ENCODE results near the gene EMP2. TPM values are rescaled to one million over a fixed set of nuclear protein-coding genes. Genes with fewer than 3 reads are reported as not detected.
"Not testable (repeated sequence)": the region's sequence is repeated elsewhere in the genome, so short reads cannot be mapped to it uniquely, and the experiment has no call there.

Gene EMP2
- total RNA-seq, 1 donor from 2014 or later = 53.0 TPM

- no peak for DNase-seq (ENCODE audit: low read depth)
Measured at GRCh38 chr16:10552998-10553491, 27.4 kb downstream of the EMP2 start.

GRCh38 chr16:10552281-10552680 is 28.1 kb downstream of the EMP2 start:
- no peak for DNase-seq (ENCODE audit: low read depth)

GRCh38 chr16:10551881-10552280 is 28.5 kb downstream of the EMP2 start:
- DNase-seq (ENCODE audit: low read depth) = no peak

- DNase-seq (ENCODE audit: low read depth) = no peak
Measured at GRCh38 chr16:10548404-10548803, 32.0 kb downstream of the EMP2 start.

- DNase-seq (ENCODE audit: low read depth) = no peak
Measured at GRCh38 chr16:10547708-10548107, 32.7 kb downstream of the EMP2 start.

- DNase-seq (ENCODE audit: low read depth) = no peak
Measured at GRCh38 chr16:10543231-10543977, 37.0 kb downstream of the EMP2 start.

- peak; percentile 76 for DNase-seq (ENCODE audit: low read depth)
Measured at GRCh38 chr16:10541366-10541765, 39.0 kb downstream of the EMP2 start.

GRCh38 chr16:10539793-10540192 is 40.6 kb downstream of the EMP2 start:
- no peak for DNase-seq (ENCODE audit: low read depth)

GRCh38 chr16:10539236-10539635 is 41.2 kb downstream of the EMP2 start:
- peak; percentile 87 for DNase-seq (ENCODE audit: low read depth)

- no peak for DNase-seq (ENCODE audit: low read depth)
Measured at GRCh38 chr16:10538583-10538982, 41.8 kb downstream of the EMP2 start.

GRCh38 chr16:10537946-10538345 is 42.5 kb downstream of the EMP2 start:
- no peak for DNase-seq (ENCODE audit: low read depth)

GRCh38 chr16:10536814-10537389 is 43.5 kb downstream of the EMP2 start:
- no peak for DNase-seq (ENCODE audit: low read depth)

GRCh38 chr16:10536328-10536727 is 44.1 kb downstream of the EMP2 start:
- DNase-seq (ENCODE audit: low read depth) = not testable (repeated sequence)

GRCh38 chr16:10535461-10535860 is 44.9 kb downstream of the EMP2 start:
- DNase-seq (ENCODE audit: low read depth) = no peak

- DNase-seq (ENCODE audit: low read depth) = no peak
Measured at GRCh38 chr16:10534748-10535147, 45.6 kb downstream of the EMP2 start.

GRCh38 chr16:10533612-10534011 is 46.8 kb downstream of the EMP2 start:
- DNase-seq (ENCODE audit: low read depth) = peak; percentile 40

GRCh38 chr16:10531582-10531981 is 48.8 kb downstream of the EMP2 start:
- DNase-seq (ENCODE audit: low read depth) = no peak

GRCh38 chr16:10530685-10531084 is 49.7 kb downstream of the EMP2 start:
- DNase-seq (ENCODE audit: low read depth) = no peak

GRCh38 chr16:10529895-10530669 is 50.3 kb downstream of the EMP2 start:
- no peak for DNase-seq (ENCODE audit: low read depth)

- no peak for DNase-seq (ENCODE audit: low read depth)
Measured at GRCh38 chr16:10528635-10529034, 51.8 kb downstream of the EMP2 start.

- no peak for DNase-seq (ENCODE audit: low read depth)
Measured at GRCh38 chr16:10526962-10527361, 53.4 kb downstream of the EMP2 start.

GRCh38 chr16:10525214-10525825 is 55.1 kb downstream of the EMP2 start:
- no peak for DNase-seq (ENCODE audit: low read depth)
